SK-N-MC (cell line): ENCODE results near the gene OPCML.

Experiments
- DNase-seq: peaks from one replicate; pipeline ENCODE4 v3.0.0-alpha.2; 2011; ENCODE audit warnings: low read depth, low spot score
- H3K27ac ChIP-seq: fragments of 200-600 bp; sonication (generic); 2 replicates; pipeline ENCODE4 v1.5.1; 2016; ENCODE audit warnings: mixed run types
- H3K36me3 ChIP-seq: fragments of 200-600 bp; sonication (generic); 2 replicates; pipeline ENCODE4 v1.6.1; 2017; ENCODE audit warnings: antibody characterized with exemption, low read length, mixed read lengths; ENCODE audit not compliant: insufficient read depth
- H3K4me3 ChIP-seq: fragments of 200-600 bp; sonication (generic); 2 replicates; pipeline ENCODE4 v1.5.1; 2016
- H3K9ac ChIP-seq: fragments of 200-600 bp; sonication (generic); 2 replicates; pipeline ENCODE4 v1.8.0; 2017; ENCODE audit warnings: mixed run types, mixed read lengths; ENCODE audit not compliant: insufficient read length
- H3K9me3 ChIP-seq: fragments of 200-600 bp; sonication (generic); 2 replicates; pipeline ENCODE4 v1.6.1; 2017; ENCODE audit warnings: low read depth, mild to moderate bottlenecking, antibody characterized with exemption, low read length, moderate library complexity, mixed read lengths
- EZH2 ChIP-seq: fragments of 200-600 bp; sonication (generic); IDR thresholded peaks from one replicate; pipeline ENCODE4 v1.6.1; 2017; ENCODE audit warnings: antibody characterized with exemption
- FOXP2 ChIP-seq: optimal IDR thresholded peaks from 2 replicates; pipeline ENCODE3; 2011; ENCODE audit warnings: mild to moderate bottlenecking, moderate library complexity; ENCODE audit not compliant: insufficient read depth; ENCODE audit errors: extremely low read length, control extremely low read depth
- POLR2AphosphoS5 ChIP-seq: IDR thresholded peaks from 2 replicates; pipeline ENCODE4 v1.6.1; 2012; ENCODE audit warnings: mild to moderate bottlenecking, low read depth, low read length, borderline replicate concordance

Gene OPCML

GRCh38 chr11:132671851-132672370, 860.4 kb downstream of the OPCML start:
- Histone ChIP-seq H3K27ac (no peak overlapping the region), H3K36me3 (no peaks in the 10 kb centered on the region), H3K4me3 (no peak overlapping the region), H3K9me3 (no peaks in the 10 kb centered on the region), H3K9ac (no peak overlapping the region)
- no peak for TF ChIP-seq EZH2
- DNase-seq, result no peak

GRCh38 chr11:132670921-132671675, 861.2 kb downstream of the OPCML start:
- no peak for DNase-seq

GRCh38 chr11:132669949-132670348, 862.4 kb downstream of the OPCML start:
- H3K9ac ChIP-seq, result no peak overlapping the region
- no peaks in the 10 kb centered on the region for H3K36me3 ChIP-seq
- no peak overlapping the region for H3K27ac ChIP-seq
- H3K4me3 ChIP-seq, result no peak overlapping the region
- no peaks in the 10 kb centered on the region for H3K9me3 ChIP-seq
- DNase-seq, result no peak
- TF ChIP-seq FOXP2 (no peak), POLR2AphosphoS5 (no peak), EZH2 (no peak)

More at GRCh38 chr11:132670921-132671675, 861.2 kb downstream of the OPCML start:
- no peak overlapping the region for H3K27ac ChIP-seq
- TF ChIP-seq POLR2AphosphoS5 (no peak), EZH2 (no peak), FOXP2 (no peak)
- no peak overlapping the region for H3K4me3 ChIP-seq
- H3K36me3 ChIP-seq, result no peaks in the 10 kb centered on the region
- H3K9ac ChIP-seq, result no peak overlapping the region
- no peaks in the 10 kb centered on the region for H3K9me3 ChIP-seq

- no peak overlapping the region for H3K9ac ChIP-seq
- no peaks in the 10 kb centered on the region for H3K9me3 ChIP-seq
- DNase-seq, result no peak
- no peak overlapping the region for H3K4me3 ChIP-seq
- H3K36me3 ChIP-seq, result no peaks in the 10 kb centered on the region
- TF ChIP-seq FOXP2 (no peak), POLR2AphosphoS5 (no peak), EZH2 (no peak)
- H3K27ac ChIP-seq, result no peak overlapping the region
Observed at GRCh38 chr11:132665205-132665604, 867.1 kb downstream of the OPCML start.

GRCh38 chr11:132658696-132659095, 873.6 kb downstream of the OPCML start:
- Histone ChIP-seq H3K9ac (no peak overlapping the region), H3K27ac (no peak overlapping the region), H3K4me3 (no peak overlapping the region), H3K36me3 (no peaks in the 10 kb centered on the region), H3K9me3 (no peaks in the 10 kb centered on the region)
- TF ChIP-seq FOXP2 (no peak), EZH2 (no peak), POLR2AphosphoS5 (no peak)
- DNase-seq, result no peak

GRCh38 chr11:132658004-132658403, 874.3 kb downstream of the OPCML start:
- no peak overlapping the region for H3K9ac ChIP-seq
- H3K36me3 ChIP-seq, result no peaks in the 10 kb centered on the region
- TF ChIP-seq FOXP2 (no peak), POLR2AphosphoS5 (no peak), EZH2 (no peak)
- no peak overlapping the region for H3K27ac ChIP-seq
- no peaks in the 10 kb centered on the region for H3K9me3 ChIP-seq
- no peak for DNase-seq
- no peak overlapping the region for H3K4me3 ChIP-seq

- Histone ChIP-seq H3K36me3 (no peaks in the 10 kb centered on the region), H3K9me3 (no peaks in the 10 kb centered on the region), H3K4me3 (no peak overlapping the region), H3K9ac (no peak overlapping the region), H3K27ac (no peak overlapping the region)
- TF ChIP-seq FOXP2 (no peak), EZH2 (no peak), POLR2AphosphoS5 (no peak)
- no peak for DNase-seq
Observed at GRCh38 chr11:132655187-132655855, 877.0 kb downstream of the OPCML start.

- H3K9me3 ChIP-seq, result no peaks in the 10 kb centered on the region
- no peak overlapping the region for H3K27ac ChIP-seq
Observed at GRCh38 chr11:132653237-132653636, 879.1 kb downstream of the OPCML start.

More at GRCh38 chr11:132653237-132653636, 879.1 kb downstream of the OPCML start:
- Histone ChIP-seq H3K4me3 (no peak overlapping the region), H3K36me3 (no peaks in the 10 kb centered on the region), H3K9ac (no peak overlapping the region)
- TF ChIP-seq EZH2 (no peak), FOXP2 (no peak), POLR2AphosphoS5 (no peak)
- no peak for DNase-seq
